HG03565 (cell line): Measurements from ENCODE around the gene ZBTB7A.
"Not testable (repeated sequence)": the region's sequence is repeated elsewhere in the genome, so short reads cannot be mapped to it uniquely, and the experiment has no call there.

ENCODE experiments used
- ATAC-seq: cut with Tn5 transposase; IDR thresholded peaks from one replicate; pipeline ENCODE4 v1.9.1; 2021; ENCODE audit warnings: mild to moderate bottlenecking, moderate library complexity; ENCODE audit not compliant: unreplicated experiment

Gene ZBTB7A

GRCh38 chr19:3998667-3999412 lies 67.9 kb downstream of the ZBTB7A start:
- not testable (repeated sequence) for ATAC-seq

GRCh38 chr19:3995607-3996006 lies 71.1 kb downstream of the ZBTB7A start:
- no peak for ATAC-seq
